GM03348 (cell line): Measurements from ENCODE around the gene LANCL3.
"Not testable (repeated sequence)": the region's sequence is repeated elsewhere in the genome, so short reads cannot be mapped to it uniquely, and the experiment has no call there.

Experiments
- DNase-seq: peaks from one replicate; pipeline ENCODE4 v3.0.0; 2012; ENCODE audit warnings: low spot score

LANCL3 gene

DNA sequence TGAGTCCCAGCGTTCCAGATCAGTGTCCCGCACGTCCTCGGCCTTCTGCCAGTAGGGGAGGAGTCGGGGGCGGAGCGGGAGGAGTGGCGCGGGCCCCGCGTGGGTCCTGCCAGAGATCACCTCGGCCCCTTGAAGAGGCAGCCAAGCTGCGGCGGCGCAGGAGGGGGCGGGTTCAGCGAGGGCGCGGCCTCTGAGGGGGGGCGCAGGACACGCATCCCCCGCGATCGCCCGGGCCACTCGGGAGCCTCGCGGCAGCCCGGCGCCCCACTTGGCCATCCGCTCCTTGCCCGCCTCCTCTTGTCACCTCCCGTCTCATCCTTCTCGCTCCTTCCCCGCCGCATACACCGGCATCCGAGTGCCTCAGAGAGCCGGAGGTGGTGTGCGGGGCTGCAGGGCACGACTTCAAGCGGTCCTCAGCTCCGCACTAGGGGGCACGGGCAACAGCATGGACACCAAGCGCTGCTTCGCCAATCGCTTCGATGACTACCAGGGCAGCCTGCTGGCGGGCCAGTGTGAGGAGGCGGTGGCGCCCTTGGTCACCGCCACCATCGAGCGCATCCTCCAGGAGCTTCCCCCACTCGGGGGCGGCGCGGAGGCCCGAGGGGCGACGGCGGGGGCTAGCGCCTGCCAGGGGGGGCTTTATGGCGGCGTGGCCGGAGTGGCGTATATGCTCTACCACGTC, at the start of gene LANCL3:
TSS of gene LANCL3 (plus strand) at position 236 of the 682 bp plus-strand sequence. CDS start at position 446, 210 bp downstream.
- not testable (repeated sequence) for DNase-seq

- not testable (repeated sequence) for DNase-seq
Observed at GRCh38 chrX:37523673-37524072, 47.8 kb upstream of the LANCL3 start.

GRCh38 chrX:37541991-37542390, 29.5 kb upstream of the LANCL3 start:
- DNase-seq, result no peak

DNA sequence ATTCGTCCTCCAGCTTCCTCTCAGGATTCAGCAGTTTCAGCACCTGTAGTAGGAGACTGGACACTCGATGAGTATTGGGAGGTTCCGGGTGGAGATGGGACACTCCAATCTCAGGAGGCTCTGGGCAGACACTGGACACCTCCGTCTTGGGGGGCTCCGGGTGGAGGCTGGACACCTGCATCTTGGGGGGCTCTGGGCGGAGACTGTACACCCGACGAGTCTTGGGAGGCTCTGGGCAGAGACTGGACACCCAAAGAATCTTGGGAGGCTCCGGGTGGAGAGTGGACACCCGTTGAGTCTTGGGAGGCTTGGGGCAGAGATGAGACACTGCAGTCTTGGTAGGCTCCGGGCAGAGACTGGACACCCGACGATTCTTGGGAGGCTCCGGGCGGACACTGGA, 28.7 kb upstream of the LANCL3 start:
- no peak for DNase-seq

DNA sequence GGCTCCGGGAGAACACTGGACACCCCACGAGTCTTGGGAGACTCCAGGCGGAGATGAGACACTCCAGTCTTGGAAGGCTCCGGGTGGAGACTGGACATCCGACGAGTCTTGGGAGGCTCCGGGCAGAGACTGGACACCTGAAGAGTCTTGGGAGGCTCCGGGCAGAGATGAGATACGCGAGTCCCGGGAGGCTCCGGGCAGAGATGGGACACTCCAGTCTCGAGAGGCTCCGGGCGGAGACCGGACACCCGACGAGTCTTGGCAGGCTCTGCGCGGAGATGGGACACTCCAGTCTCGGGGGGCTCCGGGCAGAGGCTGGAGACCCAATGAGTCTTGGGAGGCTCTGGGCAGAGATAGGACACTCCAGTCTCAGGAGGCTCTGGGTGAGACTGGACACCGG, 28.1 kb upstream of the LANCL3 start:
- DNase-seq, result no peak

DNA sequence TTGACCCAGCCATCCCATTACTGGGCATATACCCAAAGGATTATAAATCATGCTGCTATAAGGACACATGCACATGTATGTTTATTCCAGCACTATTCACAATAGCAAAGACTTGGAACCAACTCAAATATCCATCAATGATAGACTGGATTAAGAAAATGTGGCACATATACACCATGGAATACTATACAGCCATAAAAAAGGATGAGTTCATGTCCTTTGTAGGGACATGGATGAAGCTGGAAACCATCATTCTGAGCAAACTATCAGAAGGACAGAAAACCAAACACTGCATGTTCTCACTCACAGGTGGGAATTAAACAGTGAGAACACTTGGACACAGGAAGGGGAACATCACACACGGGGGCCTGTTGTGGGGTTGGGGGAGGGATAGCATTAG, 26.9 kb upstream of the LANCL3 start:
- DNase-seq, result not testable (repeated sequence)

GRCh38 chrX:37545066-37545465, 26.4 kb upstream of the LANCL3 start:
- no peak for DNase-seq

- DNase-seq, result not testable (repeated sequence)
Observed at GRCh38 chrX:37549619-37550018, 21.8 kb upstream of the LANCL3 start.

- DNase-seq, result no peak
Observed at GRCh38 chrX:37553476-37553875, 18.0 kb upstream of the LANCL3 start.

- DNase-seq, result not testable (repeated sequence)
Observed at GRCh38 chrX:37565254-37565653, 6.2 kb upstream of the LANCL3 start.

DNA sequence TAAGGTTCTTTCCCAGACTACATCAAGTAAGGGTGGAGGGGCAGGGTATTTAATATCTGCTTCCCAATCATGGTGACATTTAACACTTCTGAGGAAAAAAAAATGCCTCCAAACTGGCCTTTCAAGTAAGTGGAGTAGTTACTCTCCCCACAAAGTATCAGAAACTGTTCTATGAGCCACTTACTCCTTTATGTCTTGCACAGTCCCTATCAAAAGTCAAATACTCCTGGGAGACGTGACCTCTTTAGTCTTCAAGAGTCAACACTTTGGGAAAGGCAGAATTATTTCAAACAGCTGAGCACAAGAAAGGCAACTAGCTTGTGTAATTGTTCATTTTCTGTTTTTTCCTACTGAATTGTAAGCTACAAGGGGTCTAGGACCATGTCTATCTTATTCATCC, 1.1 kb upstream of the LANCL3 start:
- not testable (repeated sequence) for DNase-seq

DNA sequence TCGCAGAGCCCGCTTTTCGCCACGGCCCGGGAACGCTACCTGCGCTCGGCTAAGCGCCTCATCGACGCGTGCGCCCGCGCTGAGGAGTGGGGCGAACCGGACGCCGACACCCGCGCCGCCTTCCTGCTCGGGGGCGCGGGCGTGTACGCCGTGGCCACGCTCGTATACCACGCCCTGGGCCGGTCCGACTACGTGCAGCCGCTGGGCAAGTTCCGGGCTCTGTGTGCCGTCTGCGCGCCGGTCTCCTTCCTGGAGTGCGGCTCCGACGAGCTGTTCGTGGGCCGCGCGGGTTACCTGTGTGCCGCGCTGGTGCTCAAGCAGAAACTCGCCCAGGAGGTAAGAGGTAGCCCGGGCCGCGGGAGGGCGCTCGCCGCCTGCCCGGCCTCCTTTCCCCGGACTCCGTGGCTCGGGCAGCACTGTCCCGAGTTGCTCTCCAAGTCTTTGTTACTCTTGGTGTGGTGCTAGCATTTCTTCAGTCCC, 687 bp downstream of the LANCL3 start:
- not testable (repeated sequence) for DNase-seq

- DNase-seq, result not testable (repeated sequence)
Observed at GRCh38 chrX:37573121-37573520, 1.7 kb downstream of the LANCL3 start.

- DNase-seq, result no peak
Observed at GRCh38 chrX:37578045-37578444, 6.6 kb downstream of the LANCL3 start.

DNA sequence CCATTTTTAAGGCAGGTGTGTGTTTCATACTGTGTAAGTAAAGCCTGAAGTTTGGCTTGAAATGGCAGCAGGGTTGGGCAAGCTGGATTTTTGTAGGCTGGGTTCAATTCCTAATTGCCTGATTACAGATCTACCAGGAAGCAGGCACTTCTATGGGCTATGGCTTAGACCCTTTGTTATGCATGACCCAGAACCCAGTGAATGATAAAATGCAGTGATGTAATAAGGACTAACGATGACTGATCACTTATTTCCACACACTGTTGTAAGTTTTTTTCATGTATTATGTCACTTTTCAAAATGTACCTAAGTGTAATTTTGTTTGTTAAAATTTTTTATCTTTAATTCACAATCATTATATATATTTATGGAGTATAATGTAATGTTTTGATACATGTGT, 8.6 kb downstream of the LANCL3 start:
- no peak for DNase-seq

- DNase-seq, result not testable (repeated sequence)
Observed at GRCh38 chrX:37587337-37587736, 15.9 kb downstream of the LANCL3 start.

GRCh38 chrX:37590047-37590446, 18.6 kb downstream of the LANCL3 start:
- no peak for DNase-seq

- DNase-seq, result no peak
Observed at GRCh38 chrX:37594755-37595382, 23.4 kb downstream of the LANCL3 start.

- DNase-seq, result no peak
Observed at GRCh38 chrX:37599729-37600128, 28.3 kb downstream of the LANCL3 start.

DNA sequence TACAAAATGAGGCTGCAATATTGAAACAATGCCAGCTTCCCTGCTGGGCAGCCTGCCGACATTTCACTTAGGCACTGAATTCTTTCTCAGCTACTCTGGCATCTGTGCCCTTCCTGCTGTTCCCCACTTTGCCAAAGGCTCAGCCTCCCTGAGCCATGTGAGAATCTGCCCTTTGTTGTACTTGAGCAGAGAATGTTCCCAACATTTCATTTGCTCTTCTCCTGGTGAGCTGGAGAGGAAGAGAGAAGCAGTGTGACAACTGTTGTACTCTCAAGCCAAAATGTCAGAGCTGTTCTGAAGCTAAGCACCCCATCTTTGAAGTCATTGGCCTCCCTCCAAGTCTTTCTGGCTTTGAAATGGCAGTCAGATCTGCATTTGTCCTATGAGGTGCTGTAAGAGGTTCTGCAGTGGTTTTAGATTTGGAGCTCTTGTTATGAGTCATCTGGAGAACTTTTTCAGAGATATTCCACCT, 32.5 kb downstream of the LANCL3 start:
- DNase-seq, result no peak

GRCh38 chrX:37607243-37607642, 35.8 kb downstream of the LANCL3 start:
- DNase-seq, result no peak

GRCh38 chrX:37608156-37608555, 36.7 kb downstream of the LANCL3 start:
- no peak for DNase-seq

- DNase-seq, result no peak
Observed at GRCh38 chrX:37609727-37610126, 38.3 kb downstream of the LANCL3 start.
